Neuronal stem cell (in vitro differentiated cells): ENCODE data around the gene PACSIN2.
A peak's percentile ranks its signal among the peaks of the same experiment; 100 is the strongest.

Experiments
- DNase-seq: peaks from one replicate; pipeline ENCODE4 v3.0.0-alpha.2; 2013; ENCODE audit warnings: low spot score
- H2AFZ ChIP-seq: one replicate; pipeline ENCODE4 v1.6.1; 2013; ENCODE audit warnings: mild to moderate bottlenecking, low read length, inconsistent platforms
- H2AK5ac ChIP-seq: 2 replicates; pipeline ENCODE4 v1.6.1; 2013; ENCODE audit warnings: low read depth, mild to moderate bottlenecking, inconsistent platforms, low read length, moderate library complexity, mixed read lengths
- H2BK120ac ChIP-seq: 2 replicates; pipeline ENCODE4 v1.6.1; 2013; ENCODE audit warnings: low read depth, mild to moderate bottlenecking, inconsistent platforms, low read length, moderate library complexity, mixed read lengths
- H2BK12ac ChIP-seq: one replicate; pipeline ENCODE4 v1.6.1; 2013; ENCODE audit warnings: low read length, inconsistent platforms
- H2BK15ac ChIP-seq: 2 replicates; pipeline ENCODE4 v1.6.1; 2013; ENCODE audit warnings: mild to moderate bottlenecking, low read length, inconsistent platforms, mixed read lengths
- H2BK5ac ChIP-seq: one replicate; pipeline ENCODE4 v1.6.1; 2013; ENCODE audit warnings: inconsistent platforms, mild to moderate bottlenecking, low read length, moderate library complexity
- H3K14ac ChIP-seq: one replicate; pipeline ENCODE4 v1.6.1; 2013; ENCODE audit warnings: low read length, inconsistent platforms
- H3K18ac ChIP-seq: 2 replicates; pipeline ENCODE4 v1.6.1; 2013; ENCODE audit warnings: low read length, inconsistent platforms
- H3K23ac ChIP-seq: 2 replicates; pipeline ENCODE4 v1.6.1; 2013; ENCODE audit warnings: low read depth, mild to moderate bottlenecking, mixed read lengths, low read length, inconsistent platforms; ENCODE audit not compliant: poor library complexity
- H3K27ac ChIP-seq: replicated peaks from 3 replicates; pipeline ENCODE4 v1.5.1; 2013; ENCODE audit warnings: low read length, inconsistent platforms
- H3K27me3 ChIP-seq, 3 experiments: 2 replicates each; pipeline ENCODE4 v1.6.1; 2013; ENCODE audit warnings: low read length in 3 of 3, mild to moderate bottlenecking in 2 of 3, inconsistent platforms in 1 of 3, low read depth in 1 of 3, mixed read lengths in 1 of 3, moderate library complexity in 1 of 3; ENCODE audit not compliant: control insufficient read depth in 3 of 3, insufficient read depth in 3 of 3
- H3K36me3 ChIP-seq, 2 donors: replicated peaks in 1 of 2; 2 replicates each; pipeline ENCODE4 v1.6.1; 2013; ENCODE audit warnings: low read length in 2 of 2; ENCODE audit not compliant: control insufficient read depth in 2 of 2, insufficient read depth in 2 of 2
- H3K4ac ChIP-seq: 2 replicates; pipeline ENCODE4 v1.6.1; 2013; ENCODE audit warnings: inconsistent platforms, mild to moderate bottlenecking, low read length, moderate library complexity
- H3K4me1 ChIP-seq, 2 donors: 1 replicate in 1 of 2; 2 replicates in 1 of 2; pipeline ENCODE4 v1.6.1; 2013; ENCODE audit warnings: low read length in 2 of 2, low read depth in 1 of 2; ENCODE audit not compliant: control insufficient read depth in 2 of 2, insufficient read depth in 1 of 2
- H3K4me2 ChIP-seq: one replicate; pipeline ENCODE4 v1.6.1; 2013; ENCODE audit warnings: mild to moderate bottlenecking, low read length, inconsistent platforms; ENCODE audit not compliant: insufficient read depth, poor library complexity, severe bottlenecking
- H3K4me3 ChIP-seq, 2 donors: 2 replicates each; pipeline ENCODE4 v1.5.1; 2013; ENCODE audit warnings: low read length in 2 of 2, mild to moderate bottlenecking in 2 of 2, inconsistent platforms in 1 of 2, moderate library complexity in 1 of 2
- H3K79me1 ChIP-seq: one replicate; pipeline ENCODE4 v1.6.1; 2013; ENCODE audit warnings: low read depth, mild to moderate bottlenecking, inconsistent platforms, low read length, moderate library complexity
- H3K9ac ChIP-seq: one replicate; pipeline ENCODE4 v1.6.1; 2013; ENCODE audit warnings: mild to moderate bottlenecking, low read depth, low read length, inconsistent platforms; ENCODE audit not compliant: poor library complexity
- H3K9me3 ChIP-seq, 2 donors: replicated peaks in 1 of 2; 2 replicates each; pipeline versions ENCODE3 to v1.6.1; 2013; ENCODE audit warnings: low read length in 2 of 2, mild to moderate bottlenecking in 2 of 2, inconsistent platforms in 1 of 2, low read depth in 1 of 2, mixed read lengths in 1 of 2, moderate library complexity in 1 of 2; ENCODE audit not compliant: control insufficient read depth in 2 of 2, insufficient read depth in 1 of 2
- H4K8ac ChIP-seq: one replicate; pipeline ENCODE4 v1.6.1; 2013; ENCODE audit warnings: low read depth, mild to moderate bottlenecking, inconsistent platforms, low read length, moderate library complexity
- H4K91ac ChIP-seq: one replicate; pipeline ENCODE4 v1.6.1; 2013; ENCODE audit warnings: low read length, low read depth, mild to moderate bottlenecking, inconsistent platforms; ENCODE audit not compliant: poor library complexity
- WGBS, 2 donors: extraction: QIAGEN DNeasy Blood & Tissue Kit; methylation state at CpG; one replicate each; pipeline ENCODE4 v1.1.7; 2013; ENCODE audit warnings: missing lambda C conversion rate in 2 of 2, mixed read lengths in 1 of 2; ENCODE audit not compliant: insufficient read length in 2 of 2, insufficient replicate concordance in 1 of 2; ENCODE audit errors: extremely low coverage in 2 of 2; 5-methylcytosine and 5-hydroxymethylcytosine counted together

Gene PACSIN2

DNA sequence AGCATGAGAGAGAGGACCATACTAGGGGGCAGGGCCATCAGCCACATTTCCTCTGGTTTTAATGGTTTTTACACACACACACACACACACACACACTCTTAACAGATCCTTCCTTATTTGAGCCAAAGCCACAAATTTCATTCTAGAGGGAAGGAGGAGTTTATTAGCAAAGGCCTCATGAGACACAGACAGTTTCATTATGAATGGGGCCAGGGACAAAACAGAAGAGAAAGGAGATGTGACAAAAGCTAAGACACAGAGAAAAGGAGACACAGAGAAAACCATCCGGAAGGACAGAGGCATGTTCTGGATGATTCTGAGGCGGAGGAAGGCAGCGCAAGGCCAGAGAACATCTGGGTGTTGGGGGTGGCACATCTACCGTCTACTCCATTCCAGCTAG is 125.6 kb downstream of the PACSIN2 start:
- peak overlapping the region; percentile 63 for H3K9ac ChIP-seq
- no CpG with 5 or more reads among the region's 4 CpGs for WGBS, 2 donors

DNA sequence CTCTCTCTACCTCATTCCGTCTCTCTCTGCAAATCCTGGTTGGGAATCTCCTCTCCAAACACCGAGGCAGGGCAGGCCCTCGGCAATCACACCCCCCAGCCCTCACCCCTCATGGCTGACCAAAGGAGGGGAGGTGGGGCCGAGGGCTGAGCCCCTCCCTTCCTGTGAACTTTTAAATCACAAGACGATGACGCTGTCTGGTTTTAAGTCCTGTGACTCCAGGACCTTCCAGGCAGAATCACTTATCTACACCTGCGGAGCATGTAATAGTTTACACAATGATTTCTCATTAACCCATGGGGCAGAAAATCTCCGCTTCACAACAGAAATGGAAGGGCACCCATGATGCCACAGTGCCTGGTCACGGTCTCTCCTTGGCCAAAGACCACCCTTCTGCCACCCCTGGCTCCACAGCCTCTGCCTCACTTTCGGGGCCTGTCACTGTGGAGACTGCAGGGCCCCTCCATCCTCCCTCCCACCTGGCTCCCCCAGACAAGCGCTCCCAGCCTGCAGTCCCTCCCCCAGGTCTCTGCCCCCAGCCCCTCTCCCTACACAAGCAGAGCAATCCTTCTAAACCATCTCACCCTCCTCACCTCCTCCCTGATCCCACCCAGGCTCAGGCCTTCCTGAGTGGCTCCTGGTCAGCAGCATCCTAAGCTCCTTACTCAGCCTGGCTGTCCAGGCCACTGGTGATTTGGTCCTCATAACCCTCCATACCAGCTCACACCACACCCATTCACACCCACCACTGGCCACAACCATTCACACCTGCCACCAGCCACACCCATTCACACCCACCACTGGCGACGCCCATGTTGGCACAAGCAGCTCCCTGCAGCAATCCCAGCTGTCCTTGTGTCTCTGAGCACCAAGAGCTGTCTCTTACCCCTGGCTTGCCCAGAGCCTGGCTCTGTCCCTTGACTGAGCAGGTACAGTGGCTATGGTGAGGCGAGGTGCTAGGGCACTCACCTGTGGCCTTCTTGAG is 127.1 kb downstream of the PACSIN2 start:
- no peak overlapping the region for H3K9ac ChIP-seq
- peaks cover 0 to 4% of the 10 kb centered on the region in 2 donors for H3K4me1 ChIP-seq
- H2BK120ac ChIP-seq, result no peak overlapping the region
- H2AFZ ChIP-seq, result no peak overlapping the region
- H4K8ac ChIP-seq, result no peak overlapping the region
- H3K4me2 ChIP-seq, result no peak overlapping the region
- no peaks in the 10 kb centered on the region for H3K27me3 ChIP-seq
- no peak for DNase-seq
- peaks cover 43 to 96% of the 10 kb centered on the region in 2 donors for H3K36me3 ChIP-seq
- peaks cover 2% of the 10 kb centered on the region for H3K79me1 ChIP-seq
- H3K4me3 ChIP-seq, result no peak overlapping the region
- no peak overlapping the region for H2BK5ac ChIP-seq
- no peak overlapping the region for H3K27ac ChIP-seq
- H3K9me3 ChIP-seq, result no peaks in the 10 kb centered on the region
- no CpG with 5 or more reads among the region's 14 CpGs for WGBS, 2 donors
- no peak overlapping the region for H3K4ac ChIP-seq
- no peak overlapping the region for H3K14ac ChIP-seq
- no peak overlapping the region for H4K91ac ChIP-seq
- H2BK15ac ChIP-seq, result no peak overlapping the region
- H3K23ac ChIP-seq, result no peak overlapping the region
- H2AK5ac ChIP-seq, result no peak overlapping the region
- H3K18ac ChIP-seq, result no peak overlapping the region
- no peak overlapping the region for H2BK12ac ChIP-seq

More for the DNA sequence above, 125.6 kb downstream of the PACSIN2 start:
- peak overlapping the region; percentile 46 for H2BK12ac ChIP-seq
- no peak for DNase-seq
- H3K4me3 ChIP-seq, result no peak overlapping the region
- no peak overlapping the region for H2BK5ac ChIP-seq
- no peak overlapping the region for H3K4ac ChIP-seq
- H3K18ac ChIP-seq, result no peak overlapping the region
- H2AFZ ChIP-seq, result no peak overlapping the region
- no peak overlapping the region for H4K91ac ChIP-seq
- no peak overlapping the region for H2BK15ac ChIP-seq
- no peaks in the 10 kb centered on the region for H3K27me3 ChIP-seq
- H3K9me3 ChIP-seq, result no peaks in the 10 kb centered on the region
- H3K14ac ChIP-seq, result no peak overlapping the region
- H3K27ac ChIP-seq, result no peak overlapping the region
- no peak overlapping the region for H4K8ac ChIP-seq
- peaks cover 2% of the 10 kb centered on the region for H3K79me1 ChIP-seq
- peaks cover 34 to 94% of the 10 kb centered on the region in 2 donors for H3K36me3 ChIP-seq
- H3K4me1 ChIP-seq, result peaks cover 0 to 4% of the 10 kb centered on the region in 2 donors
- no peak overlapping the region for H2BK120ac ChIP-seq
- H2AK5ac ChIP-seq, result no peak overlapping the region
- no peak overlapping the region for H3K23ac ChIP-seq
- H3K4me2 ChIP-seq, result no peak overlapping the region

DNA sequence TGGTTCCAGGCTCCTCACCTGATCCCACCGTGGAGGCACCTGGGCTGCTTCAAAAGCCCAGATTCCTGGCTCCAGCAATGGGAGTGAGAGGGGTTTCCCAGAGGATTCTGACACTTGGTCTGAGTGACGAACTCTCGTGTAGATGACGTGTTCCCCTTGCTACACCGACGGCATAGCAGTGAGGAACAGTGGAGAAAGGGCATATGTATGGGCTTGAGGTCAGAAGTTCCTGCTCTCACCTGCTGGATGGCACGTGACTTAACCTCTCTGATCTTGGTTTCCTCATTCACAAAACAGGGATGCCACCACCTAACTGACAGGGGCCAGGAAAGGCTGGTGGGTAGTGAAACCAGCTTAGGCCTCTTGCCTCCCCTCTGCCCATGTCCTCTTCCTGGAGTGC is 127.8 kb downstream of the PACSIN2 start:
- Histone ChIP-seq H3K36me3 (peaks cover 43 to 96% of the 10 kb centered on the region in 2 donors), H3K4me2 (no peak overlapping the region), H2BK120ac (no peak overlapping the region), H3K4me1 (peaks cover 0 to 2% of the 10 kb centered on the region in 2 donors), H3K9me3 (no peaks in the 10 kb centered on the region), H3K4ac (no peak overlapping the region), H3K27ac (no peak overlapping the region), H3K18ac (no peak overlapping the region), H2AK5ac (no peak overlapping the region), H2BK5ac (no peak overlapping the region), H2AFZ (no peak overlapping the region), H3K4me3 (no peak overlapping the region), H2BK12ac (no peak overlapping the region), H3K14ac (no peak overlapping the region), H3K9ac (no peak overlapping the region), H2BK15ac (no peak overlapping the region), H3K79me1 (peaks cover 2% of the 10 kb centered on the region), H3K27me3 (no peaks in the 10 kb centered on the region), H3K23ac (no peak overlapping the region), H4K8ac (no peak overlapping the region), H4K91ac (no peak overlapping the region)
- no CpG with 5 or more reads among the region's 7 CpGs for WGBS, 2 donors
- no peak for DNase-seq

DNA sequence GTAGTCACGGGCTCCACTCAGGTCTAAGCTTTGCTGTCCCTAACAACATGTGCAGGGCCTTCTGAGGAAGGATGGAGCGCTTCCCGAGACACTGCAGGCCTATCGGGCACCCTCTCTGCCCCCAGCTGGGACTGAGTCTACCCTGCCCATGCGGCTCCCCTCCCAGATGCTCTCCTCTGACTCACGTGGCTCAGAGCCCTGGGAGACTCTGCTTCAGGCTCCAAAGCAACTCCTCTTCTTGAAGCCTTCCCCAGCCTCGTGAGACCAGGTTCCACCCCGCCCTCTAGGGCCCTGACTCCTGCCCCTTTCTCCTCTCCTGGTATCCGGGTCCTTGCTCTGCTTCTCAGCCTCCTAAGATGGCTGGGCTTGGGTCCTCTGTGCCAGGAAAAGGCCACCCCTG is 129.5 kb downstream of the PACSIN2 start:
- no CpG with 5 or more reads among the region's 9 CpGs for WGBS, 2 donors
- Histone ChIP-seq H3K18ac (no peak overlapping the region), H3K9ac (no peak overlapping the region), H3K4me3 (no peak overlapping the region), H2BK120ac (no peak overlapping the region), H2BK5ac (no peak overlapping the region), H3K4ac (no peak overlapping the region), H3K14ac (no peak overlapping the region), H2AFZ (no peak overlapping the region), H3K4me2 (no peak overlapping the region), H2BK12ac (no peak overlapping the region), H4K91ac (no peak overlapping the region), H3K79me1 (peaks cover 2% of the 10 kb centered on the region), H3K36me3 (peaks cover 41 to 97% of the 10 kb centered on the region in 2 donors), H3K27me3 (no peaks in the 10 kb centered on the region), H4K8ac (no peak overlapping the region), H2BK15ac (no peak overlapping the region), H3K27ac (no peak overlapping the region), H2AK5ac (no peak overlapping the region), H3K4me1 (peaks cover 0 to 2% of the 10 kb centered on the region in 2 donors), H3K23ac (no peak overlapping the region), H3K9me3 (no peaks in the 10 kb centered on the region)
- DNase-seq, result no peak
